Endothelial cell of hepatic sinusoid (primary cell): ENCODE measurements around the gene SLC25A48.

ENCODE experiments used
- in situ Hi-C: cut with HindIII; loops from 2 replicates; pipeline ENCODE4 v1.10.0; 2017; ENCODE audit warnings: low sequenced_read_pairs

Gene SLC25A48

GRCh38 chr5:135834639-135835529 lies at the start of gene SLC25A48:
Gene SLC25A48, plus strand, starts transcription at chr5:135834663. Its CDS starts 185 bp downstream, at chr5:135834848.
- in situ Hi-C loops, result loop anchor here (5.0 kb wide), 1 partner anchor 93 kb away; no protein-coding TSS in a partner anchor

GRCh38 chr5:135800656-135801055 lies 33.8 kb upstream of the SLC25A48 start:
- in situ Hi-C loops, result no loop called here

- in situ Hi-C loops, result no loop called here
These were observed 24.1 kb upstream of the SLC25A48 start for GRCh38 chr5:135810188-135810943.

GRCh38 chr5:135811007-135811406 lies 23.5 kb upstream of the SLC25A48 start:
- in situ Hi-C loops, result no loop called here

- in situ Hi-C loops, result no loop called here
These were observed 20.7 kb upstream of the SLC25A48 start for GRCh38 chr5:135813758-135814157.

GRCh38 chr5:135814316-135814715 lies 20.1 kb upstream of the SLC25A48 start:
- in situ Hi-C loops, result no loop called here

- in situ Hi-C loops, result no loop called here
These were observed 19.7 kb upstream of the SLC25A48 start for GRCh38 chr5:135814812-135815211.

GRCh38 chr5:135821061-135821801 lies 13.2 kb upstream of the SLC25A48 start:
- in situ Hi-C loops, result no loop called here

- in situ Hi-C loops, result no loop called here
These were observed 12.7 kb upstream of the SLC25A48 start for GRCh38 chr5:135821802-135822201.

- in situ Hi-C loops, result no loop called here
These were observed 12.2 kb upstream of the SLC25A48 start for GRCh38 chr5:135822286-135822685.

GRCh38 chr5:135822959-135823358 lies 11.5 kb upstream of the SLC25A48 start:
- in situ Hi-C loops, result no loop called here

GRCh38 chr5:135823881-135824280 lies 10.6 kb upstream of the SLC25A48 start:
- in situ Hi-C loops, result no loop called here

GRCh38 chr5:135824541-135825041 lies 9.9 kb upstream of the SLC25A48 start:
- in situ Hi-C loops, result no loop called here

- in situ Hi-C loops, result no loop called here
These were observed 8.9 kb upstream of the SLC25A48 start for GRCh38 chr5:135825373-135826220.

- in situ Hi-C loops, result no loop called here
These were observed 8.3 kb upstream of the SLC25A48 start for GRCh38 chr5:135826221-135826525.

GRCh38 chr5:135826994-135827671 lies 7.3 kb upstream of the SLC25A48 start:
- in situ Hi-C loops, result no loop called here

- in situ Hi-C loops, result no loop called here
These were observed 6.3 kb upstream of the SLC25A48 start for GRCh38 chr5:135827965-135828781.

- in situ Hi-C loops, result no loop called here
These were observed 5.7 kb upstream of the SLC25A48 start for GRCh38 chr5:135828782-135829127.

GRCh38 chr5:135829179-135829578 lies 5.3 kb upstream of the SLC25A48 start:
- in situ Hi-C loops, result no loop called here
